ENCODE data around the gene ST3GAL3.

ST3GAL3 gene

DNA sequence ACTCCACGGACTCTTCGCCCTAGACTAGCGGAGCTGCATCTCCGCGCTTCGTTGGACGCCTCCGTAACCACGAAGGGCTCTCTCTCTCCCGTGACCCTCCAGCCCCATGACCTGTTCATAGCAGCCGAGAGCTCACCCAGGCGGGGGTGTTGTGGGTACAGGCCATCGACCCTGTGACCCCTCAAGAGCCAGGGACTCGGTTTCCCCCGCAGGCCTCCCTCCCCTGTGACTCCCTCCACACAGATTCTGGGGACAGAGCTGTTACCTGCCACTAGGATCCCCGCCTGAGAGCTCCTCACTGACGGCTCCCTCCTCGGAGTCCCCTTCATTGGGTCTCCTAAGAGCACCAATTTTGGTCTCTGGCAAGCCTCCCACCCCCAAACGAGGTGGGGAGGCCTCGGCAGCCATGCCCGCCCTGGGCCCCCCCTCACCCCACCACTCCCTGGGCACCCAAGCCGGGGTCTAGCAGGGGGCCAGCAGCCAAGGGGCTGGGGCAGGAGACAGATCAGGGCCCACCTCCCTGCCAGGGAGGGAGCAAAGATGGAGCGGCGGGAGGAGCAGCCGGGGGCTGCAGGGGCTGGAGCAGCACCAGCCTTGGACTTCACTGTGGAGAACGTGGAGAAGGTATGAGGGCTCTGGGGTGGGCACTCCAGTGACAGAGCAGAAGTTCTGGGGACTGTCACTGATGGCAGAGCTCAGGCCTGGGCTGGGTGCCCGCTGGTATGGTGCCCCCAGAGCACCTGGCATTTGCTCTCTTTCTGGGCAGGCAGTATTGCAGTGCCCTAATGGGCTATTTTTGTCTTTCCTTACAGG is 239.9 kb downstream of the ST3GAL3 start:
- DNase-seq = no peak

GRCh38 chr1:43947874-43948437 is 240.6 kb downstream of the ST3GAL3 start:
- no peak for DNase-seq

DNA sequence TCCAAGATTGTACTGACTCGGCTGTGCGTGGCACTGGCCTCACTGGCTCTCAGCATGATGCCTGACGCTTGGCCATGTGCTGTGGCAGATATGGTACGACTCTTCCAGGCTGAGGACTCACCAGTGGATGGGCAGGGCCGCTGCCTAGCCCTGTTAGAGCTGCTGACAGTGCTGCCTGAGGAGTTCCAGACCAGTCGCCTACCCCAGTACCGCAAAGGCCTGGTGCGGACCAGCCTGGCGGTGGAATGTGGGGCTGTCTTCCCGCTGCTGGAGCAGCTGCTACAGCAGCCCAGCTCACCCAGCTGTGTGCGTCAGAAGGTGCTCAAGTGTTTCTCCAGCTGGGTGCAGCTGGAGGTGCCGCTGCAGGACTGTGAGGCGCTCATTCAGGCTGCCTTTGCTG is 242.3 kb downstream of the ST3GAL3 start:
- DNase-seq = no peak

DNA sequence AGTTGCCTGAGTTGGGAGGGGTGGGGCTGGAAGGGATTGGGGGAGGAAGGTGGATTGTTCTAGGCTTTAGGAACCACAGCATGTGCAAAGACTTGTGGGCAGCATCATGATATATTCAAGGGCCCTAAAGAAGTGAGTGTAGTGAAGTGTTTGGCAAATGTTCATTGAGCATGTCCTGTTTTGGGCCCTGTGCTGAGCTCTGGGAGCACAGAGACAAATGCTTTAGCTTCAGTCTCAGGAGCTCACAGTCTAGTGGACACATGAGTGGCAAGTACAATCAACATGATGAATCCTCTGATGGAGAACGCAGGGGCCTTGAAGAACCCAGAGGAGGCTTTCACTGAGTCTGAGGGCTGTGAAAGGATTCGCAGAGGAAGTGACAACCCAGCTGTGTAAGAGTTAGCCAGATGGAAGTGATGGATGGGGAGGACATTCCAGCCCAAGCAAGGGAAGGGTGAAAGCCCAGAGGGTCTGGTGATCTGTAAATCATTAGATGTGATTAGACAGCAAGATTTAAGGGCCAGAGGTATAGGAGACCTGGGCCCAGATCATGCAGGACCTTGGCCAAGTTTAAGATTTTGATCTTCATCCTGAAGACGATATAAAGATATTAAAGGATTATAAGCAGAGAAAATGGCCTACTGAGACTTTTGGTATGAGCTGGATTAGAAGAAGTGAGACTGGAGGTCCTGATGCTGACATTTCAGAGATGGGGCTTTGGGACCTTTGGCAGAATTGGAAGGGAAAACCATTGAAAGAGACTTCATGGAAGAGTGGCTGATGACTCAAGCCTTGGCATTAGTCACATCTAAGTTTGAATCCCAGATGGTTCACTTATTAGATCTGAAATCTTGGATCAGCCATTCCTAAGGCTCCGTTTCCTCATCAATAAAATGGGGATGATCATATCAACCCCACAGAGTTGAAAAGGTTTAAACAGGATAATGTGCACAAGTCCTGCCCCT is 244.0 kb downstream of the ST3GAL3 start:
- DNase-seq = no peak

GRCh38 chr1:43952731-43953346 is 245.5 kb downstream of the ST3GAL3 start:
- DNase-seq = peak; percentile 99

- DNase-seq = no peak
These were observed 246.0 kb downstream of the ST3GAL3 start for GRCh38 chr1:43953361-43953760.

DNA sequence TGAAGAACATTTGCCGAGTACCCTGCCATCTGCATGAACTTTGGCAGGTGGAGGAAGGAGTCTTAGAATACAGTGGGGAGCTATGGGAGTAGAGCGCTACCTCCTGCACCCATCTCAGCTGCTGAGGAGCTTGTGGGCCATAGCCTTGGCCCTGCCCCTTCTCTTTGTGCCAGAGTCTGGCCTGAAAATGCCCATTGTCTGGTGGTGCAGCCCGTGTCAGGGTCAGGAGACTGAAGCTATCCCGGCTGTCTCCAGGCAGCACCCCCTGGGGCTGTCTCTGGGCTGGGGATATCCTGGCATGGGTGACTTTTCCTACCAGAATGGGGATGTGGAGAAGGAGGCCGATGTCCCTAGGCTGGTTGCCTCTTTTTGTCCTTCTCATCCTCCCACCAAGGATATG is 246.7 kb downstream of the ST3GAL3 start:
- no peak for DNase-seq

GRCh38 chr1:43956234-43956633 is 248.9 kb downstream of the ST3GAL3 start:
- DNase-seq = no peak

GRCh38 chr1:43957407-43958040 is 250.2 kb downstream of the ST3GAL3 start:
- no peak for DNase-seq

GRCh38 chr1:43958351-43959255 is 251.3 kb downstream of the ST3GAL3 start:
- DNase-seq = no peak

- no peak for DNase-seq
These were observed 253.5 kb downstream of the ST3GAL3 start for GRCh38 chr1:43960798-43961197.

DNA sequence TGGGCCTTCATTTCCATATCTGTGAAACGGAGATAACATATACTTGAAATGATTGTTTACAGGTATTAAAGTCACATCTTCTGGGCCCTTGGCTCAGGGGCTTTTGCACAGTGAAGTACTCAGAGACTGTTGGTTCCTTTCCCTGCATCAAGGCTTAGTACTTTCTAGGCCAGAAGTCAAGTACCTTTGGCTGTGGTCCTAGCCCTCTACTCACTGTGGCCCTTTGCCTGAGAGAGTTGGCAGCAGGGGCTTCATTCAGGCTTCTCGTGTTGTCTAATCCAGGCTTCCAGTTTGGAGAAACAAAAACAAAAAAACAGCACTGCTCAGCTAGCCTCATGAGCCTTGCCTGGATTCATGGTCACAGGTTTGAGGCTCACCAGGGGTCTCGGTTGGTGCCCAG is 254.4 kb downstream of the ST3GAL3 start:
- no peak for DNase-seq

GRCh38 chr1:43962324-43962723 is 255.0 kb downstream of the ST3GAL3 start:
- no peak for DNase-seq

DNA sequence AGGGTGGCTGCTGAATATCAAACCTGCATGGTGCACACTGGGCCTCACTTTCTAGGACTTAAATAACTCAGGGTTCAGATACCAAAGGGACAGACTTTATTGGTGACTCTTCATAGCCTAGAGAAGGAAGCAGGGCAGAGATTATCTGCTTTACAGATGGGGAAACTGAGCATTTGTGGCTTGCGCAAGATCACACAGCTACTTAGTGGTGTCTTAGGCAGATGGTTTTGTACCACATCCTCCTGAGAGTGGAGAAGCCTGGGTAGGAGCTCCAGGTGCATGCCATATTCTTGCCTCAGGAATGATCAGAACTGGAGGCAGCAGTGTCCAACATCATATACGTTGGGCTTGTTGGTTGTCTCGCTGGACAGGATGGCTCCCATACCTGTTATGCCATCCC is 255.7 kb downstream of the ST3GAL3 start:
- no peak for DNase-seq

GRCh38 chr1:43963890-43964289 is 256.6 kb downstream of the ST3GAL3 start:
- DNase-seq = no peak

- no peak for DNase-seq
These were observed 258.0 kb downstream of the ST3GAL3 start for GRCh38 chr1:43965316-43965715.

DNA sequence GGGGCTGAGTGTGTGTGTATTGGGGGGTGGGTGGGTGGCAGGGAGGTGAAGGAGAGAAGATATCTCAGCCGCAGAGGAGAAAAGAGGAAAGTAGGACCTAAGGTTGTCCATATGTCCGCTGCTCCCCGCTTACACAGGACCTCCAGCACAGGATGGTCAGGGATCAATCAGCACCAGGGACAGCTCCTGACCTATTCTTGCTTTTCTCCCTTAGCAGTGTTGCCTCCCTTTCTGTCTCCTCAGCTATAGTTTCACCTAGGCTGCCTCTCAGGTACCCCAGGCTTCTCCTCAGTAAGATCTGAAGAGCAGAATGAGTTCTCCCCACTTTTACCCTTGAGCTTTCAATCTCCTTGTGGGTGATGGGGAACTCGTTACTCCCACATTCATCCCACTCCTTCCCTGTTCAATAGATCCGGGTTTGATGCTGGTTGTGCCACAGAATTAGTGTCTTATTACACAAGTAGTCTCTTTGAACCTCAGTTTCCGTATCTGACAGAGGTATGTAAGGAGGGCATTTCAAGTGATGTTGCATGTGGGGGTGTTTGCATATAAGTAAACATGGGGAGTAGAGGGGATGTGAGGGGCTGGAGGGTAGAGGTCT is 261.1 kb downstream of the ST3GAL3 start:
- DNase-seq = no peak

GRCh38 chr1:43969416-43969745 is 262.0 kb downstream of the ST3GAL3 start:
- DNase-seq = no peak

DNA sequence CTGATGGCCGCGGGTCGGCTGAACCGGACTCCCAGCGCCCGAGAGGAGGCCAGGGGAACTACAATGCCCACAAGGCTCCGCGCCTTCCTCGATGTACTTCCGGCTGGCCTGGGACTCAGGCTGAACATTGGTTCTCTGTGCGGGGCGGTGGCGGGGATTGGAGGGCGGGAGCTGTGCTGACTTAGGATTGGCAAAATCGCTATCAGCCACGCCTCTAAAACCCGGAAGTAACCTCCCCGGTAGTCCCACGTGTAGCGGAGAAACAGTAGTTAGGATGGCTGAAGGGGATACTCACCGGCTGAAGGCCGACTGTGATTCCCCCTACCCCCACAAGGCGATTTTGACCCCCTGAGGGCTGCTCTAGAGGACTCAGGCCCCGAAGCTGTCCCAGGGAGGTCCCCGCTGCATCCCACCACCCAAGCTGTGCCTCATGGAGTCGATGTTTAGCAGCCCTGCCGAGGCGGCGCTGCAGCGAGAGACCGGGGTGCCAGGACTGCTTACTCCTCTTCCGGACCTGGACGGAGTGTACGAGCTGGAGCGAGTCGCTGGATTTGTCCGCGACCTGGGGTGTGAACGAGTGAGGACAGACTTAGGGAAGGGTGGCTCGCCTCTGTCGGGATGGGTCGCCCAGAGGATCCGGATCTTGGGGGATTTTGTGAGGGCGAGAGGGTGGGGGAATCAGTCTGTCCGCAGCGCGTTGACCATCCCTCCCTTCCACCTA is 262.6 kb downstream of the ST3GAL3 start, which contains the start of gene DPH2:
Gene DPH2, plus strand, starts transcription at position 265 of the 721 bp plus-strand sequence. Its CDS starts 166 bp downstream, at position 431.
- peak; percentile 94 for DNase-seq

- no peak for DNase-seq
These were observed 263.2 kb downstream of the ST3GAL3 start for GRCh38 chr1:43970502-43970901.
